Right atrium auricular region (tissue), 2 donors: ENCODE data around the gene PRKD1. TPM values are rescaled to one million over a fixed set of nuclear protein-coding genes. Genes with fewer than 3 reads are reported as not detected.
"Not testable (repeated sequence)": the region's sequence is repeated elsewhere in the genome, so short reads cannot be mapped to it uniquely, and the experiment has no call there.

ENCODE experiments used
- DNase-seq: peaks from one replicate; pipeline ENCODE4 v3.0.0-alpha.2; 2019; ENCODE audit warnings: low spot score
- H3K27ac ChIP-seq, 2 donors: fragments of 200-600 bp; sonication (generic); 1 replicate in 1 of 2; 2 replicates in 1 of 2; pipeline ENCODE4 v1.5.1; 2016 to 2019
- H3K27me3 ChIP-seq, 2 donors: fragments of 200-600 bp; sonication (generic); one replicate each; pipeline versions ENCODE4 v1.5.1 to v1.6.0; 2017 to 2019
- H3K36me3 ChIP-seq: fragments of 200-600 bp; sonication (generic); one replicate; pipeline ENCODE4 v1.5.1; 2016
- H3K4me1 ChIP-seq, 2 donors: fragments of 200-600 bp; sonication (generic); one replicate each; pipeline versions ENCODE4 v1.5.1 to v1.6.0; 2017 to 2019
- H3K4me3 ChIP-seq, 2 donors: fragments of 200-600 bp; sonication (generic); 1 replicate in 1 of 2; 2 replicates in 1 of 2; pipeline ENCODE4 v1.5.1; 2017 to 2019; ENCODE audit warnings: mild to moderate bottlenecking in 1 of 2, moderate library complexity in 1 of 2
- H3K9me3 ChIP-seq, 2 donors: fragments of 200-600 bp; sonication (generic); one replicate each; pipeline ENCODE4 v1.5.1; 2019
- CTCF ChIP-seq, 2 donors: fragments of 200-600 bp; sonication (generic); IDR thresholded peaks; one replicate each; pipeline ENCODE4 v1.5.1; 2019; ENCODE audit warnings: antibody characterized with exemption in 2 of 2
- total RNA-seq, 2 donors: library from RNA; depleted of rRNA; stranded (reverse); fragments of >200 nt; gene quantifications; one replicate each; pipeline ENCODE4 v1.1.0, GENCODE V29; 2016

Gene PRKD1
- total RNA-seq, 2 donors from 2014 or later, result 4.3 to 7.5 TPM

GRCh38 chr14:29788093-29788492 lies 139.6 kb downstream of the PRKD1 start:
- no peak for DNase-seq
- no peak overlapping the region for H3K27ac ChIP-seq
- no peaks in the 10 kb centered on the region for H3K27me3 ChIP-seq
- H3K9me3 ChIP-seq, result peaks cover 0 to 12% of the 10 kb centered on the region in 2 donors
- no peak for TF ChIP-seq CTCF (IDR thresholded peaks at IDR 0.05)
- no peak overlapping the region for H3K4me3 ChIP-seq
- H3K4me1 ChIP-seq, result no peaks in the 10 kb centered on the region
- H3K36me3 ChIP-seq, result no peaks in the 10 kb centered on the region

- no peak for TF ChIP-seq CTCF (IDR thresholded peaks at IDR 0.05)
- Histone ChIP-seq H3K4me1 (no peaks in the 10 kb centered on the region), H3K36me3 (no peaks in the 10 kb centered on the region), H3K4me3 (no peak overlapping the region), H3K27ac (no peak overlapping the region), H3K9me3 (peaks cover 0 to 12% of the 10 kb centered on the region in 2 donors), H3K27me3 (no peaks in the 10 kb centered on the region)
- DNase-seq, result no peak
Measured at GRCh38 chr14:29783556-29783955, 144.1 kb downstream of the PRKD1 start.

- no peak overlapping the region for H3K27ac ChIP-seq
- H3K9me3 ChIP-seq, result peaks cover 0 to 17% of the 10 kb centered on the region in 2 donors
- H3K4me1 ChIP-seq, result no peaks in the 10 kb centered on the region
- DNase-seq, result no peak
- no peak for TF ChIP-seq CTCF (IDR thresholded peaks at IDR 0.05)
- no peak overlapping the region for H3K4me3 ChIP-seq
- no peaks in the 10 kb centered on the region for H3K27me3 ChIP-seq
- no peaks in the 10 kb centered on the region for H3K36me3 ChIP-seq
Measured at GRCh38 chr14:29782041-29782440, 145.6 kb downstream of the PRKD1 start.

- H3K4me3 ChIP-seq, H3K36me3 ChIP-seq, H3K4me1 ChIP-seq, H3K9me3 ChIP-seq, H3K27ac ChIP-seq, DNase-seq, H3K27me3 ChIP-seq: not testable (repeated sequence)
Measured at GRCh38 chr14:29777142-29777541, 150.5 kb downstream of the PRKD1 start.

GRCh38 chr14:29773990-29774389 lies 153.7 kb downstream of the PRKD1 start:
- Histone ChIP-seq H3K9me3 (peaks cover 0 to 16% of the 10 kb centered on the region in 2 donors), H3K27ac (no peak overlapping the region), H3K4me1 (no peaks in the 10 kb centered on the region), H3K4me3 (no peak overlapping the region), H3K36me3 (no peaks in the 10 kb centered on the region), H3K27me3 (no peaks in the 10 kb centered on the region)
- TF ChIP-seq CTCF (IDR thresholded peaks at IDR 0.05), result no peak
- DNase-seq, result no peak

DNA sequence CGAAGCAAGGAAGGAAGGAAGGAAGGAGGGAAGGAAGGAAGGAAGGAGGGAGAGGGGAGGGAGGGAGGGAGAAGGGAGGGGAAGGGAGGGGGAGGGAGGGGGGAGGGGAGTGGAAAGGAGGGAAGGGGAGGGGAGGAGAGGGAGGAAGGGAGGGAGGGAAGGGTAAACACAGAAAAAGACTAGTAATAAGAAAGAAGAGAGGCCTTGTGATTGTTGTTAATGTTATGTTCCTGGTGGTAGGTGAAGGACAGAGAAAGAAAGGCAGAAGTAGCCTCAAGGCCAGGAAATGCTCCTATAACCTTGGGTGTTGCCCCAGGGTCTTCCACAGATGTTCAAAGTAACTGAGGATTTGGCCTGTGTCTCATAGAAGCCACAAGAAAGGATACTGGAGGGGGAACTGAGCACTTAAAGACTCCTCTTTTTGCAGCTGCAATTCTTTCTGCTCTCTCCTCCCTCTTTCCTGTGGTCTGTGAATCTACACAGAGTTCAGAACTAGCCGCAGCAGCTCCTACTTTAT lies 164.2 kb downstream of the PRKD1 start:
- no peak for DNase-seq
- Histone ChIP-seq H3K4me3 (no peak overlapping the region), H3K27ac (no peak overlapping the region)

More for the DNA sequence above, 164.2 kb downstream of the PRKD1 start:
- TF ChIP-seq CTCF (IDR thresholded peaks at IDR 0.05), result no peak
- Histone ChIP-seq H3K36me3 (no peaks in the 10 kb centered on the region), H3K9me3 (no peaks in the 10 kb centered on the region), H3K4me1 (no peaks in the 10 kb centered on the region), H3K27me3 (no peaks in the 10 kb centered on the region)
